HG03571 (cell line): ENCODE results near the gene PPT2.
"Not testable (repeated sequence)": the region's sequence is repeated elsewhere in the genome, so short reads cannot be mapped to it uniquely, and the experiment has no call there.

Experiments
- ATAC-seq: cut with Tn5 transposase; IDR thresholded peaks from one replicate; pipeline ENCODE4 v1.9.1; 2021; ENCODE audit not compliant: unreplicated experiment

PPT2 gene

DNA sequence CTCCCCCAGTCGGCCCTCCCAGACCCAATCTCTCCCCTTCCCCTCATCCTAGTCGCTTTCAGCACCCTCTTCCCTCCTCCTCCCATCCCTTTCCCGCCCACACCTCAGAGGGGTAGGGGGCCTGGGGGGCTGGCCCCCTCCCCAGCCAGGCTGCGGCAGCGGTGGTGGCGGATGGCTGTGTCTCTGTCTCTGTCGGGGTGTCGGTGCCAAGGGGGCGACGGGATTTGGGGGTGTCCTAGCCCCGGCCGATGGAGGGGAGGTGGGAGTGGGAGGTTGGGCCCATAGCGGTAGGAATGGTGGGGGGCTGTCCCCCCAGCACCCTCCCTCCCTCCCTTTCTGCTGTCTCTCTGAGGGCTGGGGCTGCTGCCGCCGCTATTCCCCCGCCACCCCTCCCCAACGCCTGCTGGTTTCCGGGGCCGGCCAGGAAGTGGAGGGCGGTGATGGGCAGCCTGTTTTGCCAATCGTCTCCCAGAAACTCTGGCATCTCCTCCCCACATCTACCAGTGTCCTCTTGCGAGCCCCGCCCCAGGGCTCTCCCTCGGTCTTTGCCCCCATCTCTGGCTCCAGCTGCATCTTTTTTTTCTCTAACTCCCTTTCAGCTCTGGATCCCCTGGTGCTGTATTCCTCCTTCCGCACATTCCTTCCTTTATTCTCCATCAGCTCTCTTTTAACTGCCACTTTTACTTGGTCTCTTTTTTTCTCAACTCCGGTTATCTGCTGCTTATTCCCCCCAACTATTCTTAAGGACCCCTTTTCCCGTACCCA lies 22.0 kb downstream of the PPT2 start, which contains the start of gene AGPAT1:
TSS of gene AGPAT1 (minus strand) at position 374 of the 765 bp plus-strand sequence. CDS start 4,588 bp downstream, outside the sequence.
- peak; percentile 31 for ATAC-seq

DNA sequence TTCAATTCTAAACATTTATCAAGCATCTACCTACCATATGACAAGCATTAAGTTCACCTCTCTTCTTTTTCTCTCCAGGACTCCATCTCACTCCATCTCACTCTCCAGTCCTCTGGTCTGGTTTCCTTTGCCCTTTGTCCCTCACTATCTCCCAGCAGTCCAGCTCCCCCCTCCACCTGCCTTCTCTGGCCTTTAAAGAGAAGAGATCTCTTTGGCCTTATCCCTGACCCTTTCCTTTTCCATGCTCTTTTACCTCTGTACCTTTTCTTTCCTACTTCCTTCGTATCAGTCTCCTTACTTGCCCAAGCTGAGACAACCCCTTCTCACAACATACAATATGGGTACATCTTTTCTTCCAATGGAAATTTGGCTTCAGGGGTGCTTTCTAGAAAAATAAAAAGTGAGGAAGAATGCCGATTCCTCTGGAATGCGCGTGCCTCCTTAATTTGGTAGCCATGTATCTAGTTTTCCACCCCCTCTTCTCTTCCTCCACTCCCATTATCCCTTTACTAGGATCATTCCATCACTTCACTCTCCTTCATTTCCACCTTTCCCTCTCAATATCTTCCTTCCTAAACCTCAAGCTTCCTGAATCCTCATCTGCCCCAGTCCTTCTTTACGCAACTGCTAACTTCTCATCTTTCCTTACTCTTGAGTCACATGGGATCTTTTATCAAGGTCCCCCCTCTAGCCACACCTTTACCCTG lies 22.7 kb downstream of the PPT2 start:
- no peak for ATAC-seq

DNA sequence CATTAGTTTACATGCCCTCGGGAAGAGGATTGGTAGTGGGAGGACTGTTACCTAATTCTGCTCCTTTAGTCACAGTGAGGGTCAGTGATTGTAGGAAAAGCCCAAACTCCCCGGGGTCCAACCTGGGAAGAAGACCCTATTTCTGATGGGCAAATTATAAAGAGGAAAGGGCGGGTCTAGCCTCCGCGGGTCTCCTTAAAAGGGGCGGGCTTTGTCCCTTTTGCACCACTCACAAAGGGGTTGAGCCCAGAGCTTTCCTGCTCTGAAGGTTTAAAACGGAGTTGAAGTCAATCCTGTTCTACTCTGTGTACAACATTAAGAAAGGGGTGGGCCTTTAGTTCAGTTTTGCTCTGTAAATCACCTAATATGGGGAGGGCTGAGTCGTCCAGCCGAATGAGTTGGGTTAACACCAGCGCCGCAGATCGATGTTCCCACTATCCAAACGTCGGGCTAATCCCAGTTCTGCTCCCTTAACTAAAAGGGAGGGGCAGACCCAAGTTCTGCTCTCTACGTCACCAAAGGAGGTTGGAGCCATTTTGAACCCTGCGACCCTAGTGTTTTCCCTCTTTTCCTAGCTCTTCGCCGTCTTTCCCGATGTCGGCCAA lies 23.3 kb downstream of the PPT2 start:
- no peak for ATAC-seq

DNA sequence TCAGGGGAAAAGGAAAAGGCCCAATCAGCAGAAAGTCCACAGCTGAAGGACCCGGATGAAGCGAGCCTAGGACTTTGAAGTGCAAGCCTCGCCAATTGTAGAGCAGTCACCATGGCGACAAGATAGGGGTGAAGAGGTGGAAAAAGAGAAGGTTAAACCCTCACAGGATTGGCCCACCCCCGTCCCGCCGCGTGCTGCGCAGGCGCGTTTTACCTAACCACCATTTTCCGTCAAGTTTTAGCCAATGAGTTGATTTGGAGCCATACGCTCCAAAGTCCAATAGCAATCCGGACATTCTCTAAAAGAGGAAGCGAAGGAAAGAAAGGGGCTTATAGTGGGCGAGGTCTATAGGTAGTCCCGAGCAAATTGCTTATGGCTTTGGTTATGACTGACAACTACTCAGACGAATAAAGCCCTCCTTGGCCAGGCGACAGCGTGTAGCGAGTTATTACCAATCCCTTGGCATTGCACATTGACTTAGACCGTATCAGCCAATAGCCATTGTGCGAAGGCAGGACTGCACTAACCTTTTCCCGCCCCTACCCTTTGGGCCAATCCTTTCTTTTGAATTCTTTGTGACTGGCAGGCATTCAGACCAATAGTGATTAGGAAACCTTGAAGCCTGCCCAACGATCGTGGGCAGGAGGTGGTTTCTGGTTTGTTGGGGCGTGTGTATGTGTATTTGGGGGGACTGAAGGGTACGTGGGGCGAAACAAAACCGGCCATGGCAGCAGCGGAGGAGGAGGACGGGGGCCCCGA lies 24.0 kb downstream of the PPT2 start, which contains the start of gene RNF5:
TSS of gene RNF5 (plus strand) at position 618 of the 759 bp plus-strand sequence. CDS start at position 725, 107 bp downstream.
- ATAC-seq = peak; percentile 66

DNA sequence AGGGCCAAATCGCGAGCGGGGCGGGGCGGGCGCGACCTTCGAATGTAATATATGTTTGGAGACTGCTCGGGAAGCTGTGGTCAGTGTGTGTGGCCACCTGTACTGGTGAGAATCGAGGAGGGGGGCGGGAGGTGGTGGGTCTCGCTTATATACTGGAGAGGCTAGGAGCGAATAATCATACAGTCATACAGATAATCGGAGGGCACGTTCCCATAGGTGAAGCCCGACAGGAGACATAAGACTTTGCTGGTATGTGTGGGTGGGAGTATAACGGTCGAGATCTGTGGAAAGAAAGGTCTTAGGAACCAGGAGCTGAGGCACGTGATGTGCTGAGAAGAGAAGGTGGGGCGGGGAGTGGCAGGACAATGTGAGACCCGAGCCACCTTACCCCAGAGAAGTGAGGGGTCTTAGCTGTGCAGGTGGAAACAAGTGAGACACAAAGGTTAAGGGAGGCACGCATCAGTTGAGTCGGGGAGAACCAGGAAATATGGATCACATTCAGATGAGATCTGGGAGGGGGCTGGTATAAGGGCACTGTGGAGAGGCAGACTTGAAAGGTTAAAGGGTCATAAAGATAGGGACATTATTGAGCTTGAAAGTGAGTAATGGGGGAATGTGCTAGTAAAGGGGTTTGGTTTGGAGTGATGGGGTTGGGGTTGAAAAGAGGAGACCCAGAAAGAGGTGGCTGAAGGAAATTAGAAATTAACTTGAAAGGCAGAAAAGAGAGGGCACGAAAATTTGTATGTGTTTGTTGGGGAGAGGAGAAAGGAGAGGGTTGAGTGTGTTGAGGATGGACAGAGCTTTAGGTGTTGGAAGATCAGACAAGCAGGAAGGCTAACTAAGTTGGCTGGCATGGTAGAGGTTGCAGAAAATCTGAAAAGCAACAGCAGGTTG lies 24.9 kb downstream of the PPT2 start:
- no peak for ATAC-seq

DNA sequence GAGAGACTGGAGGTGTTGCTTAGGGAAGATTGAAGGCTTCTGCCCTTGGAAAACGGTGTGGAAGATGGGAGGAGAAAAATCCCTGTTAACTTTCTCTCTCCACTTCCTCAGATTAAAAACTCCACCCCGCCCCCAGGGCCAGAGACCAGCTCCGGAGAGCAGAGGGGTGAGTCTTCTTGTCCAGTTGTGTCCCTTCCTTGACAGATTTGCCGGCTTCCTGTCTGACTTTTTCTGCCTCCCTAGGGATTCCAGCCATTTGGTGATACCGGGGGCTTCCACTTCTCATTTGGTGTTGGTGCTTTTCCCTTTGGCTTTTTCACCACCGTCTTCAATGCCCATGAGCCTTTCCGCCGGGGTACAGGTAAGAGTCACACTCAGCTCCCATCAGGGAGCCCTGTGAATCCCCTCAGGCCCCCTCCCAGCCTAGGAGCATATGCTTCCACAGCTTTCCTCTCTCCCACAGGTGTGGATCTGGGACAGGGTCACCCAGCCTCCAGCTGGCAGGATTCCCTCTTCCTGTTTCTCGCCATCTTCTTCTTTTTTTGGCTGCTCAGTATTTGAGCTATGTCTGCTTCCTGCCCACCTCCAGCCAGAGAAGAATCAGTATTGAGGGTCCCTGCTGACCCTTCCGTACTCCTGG lies 25.9 kb downstream of the PPT2 start:
- ATAC-seq = no peak

- ATAC-seq = no peak
Observed at GRCh38 chr6:32181148-32181702, 27.3 kb downstream of the PPT2 start.

- ATAC-seq = no peak
Observed at GRCh38 chr6:32181915-32182529, 28.1 kb downstream of the PPT2 start.

- ATAC-seq = no peak
Observed at GRCh38 chr6:32182555-32182981, 28.6 kb downstream of the PPT2 start.

GRCh38 chr6:32183030-32183429 lies 29.1 kb downstream of the PPT2 start:
- ATAC-seq = no peak

- no peak for ATAC-seq
Observed at GRCh38 chr6:32183483-32184083, 29.6 kb downstream of the PPT2 start.

DNA sequence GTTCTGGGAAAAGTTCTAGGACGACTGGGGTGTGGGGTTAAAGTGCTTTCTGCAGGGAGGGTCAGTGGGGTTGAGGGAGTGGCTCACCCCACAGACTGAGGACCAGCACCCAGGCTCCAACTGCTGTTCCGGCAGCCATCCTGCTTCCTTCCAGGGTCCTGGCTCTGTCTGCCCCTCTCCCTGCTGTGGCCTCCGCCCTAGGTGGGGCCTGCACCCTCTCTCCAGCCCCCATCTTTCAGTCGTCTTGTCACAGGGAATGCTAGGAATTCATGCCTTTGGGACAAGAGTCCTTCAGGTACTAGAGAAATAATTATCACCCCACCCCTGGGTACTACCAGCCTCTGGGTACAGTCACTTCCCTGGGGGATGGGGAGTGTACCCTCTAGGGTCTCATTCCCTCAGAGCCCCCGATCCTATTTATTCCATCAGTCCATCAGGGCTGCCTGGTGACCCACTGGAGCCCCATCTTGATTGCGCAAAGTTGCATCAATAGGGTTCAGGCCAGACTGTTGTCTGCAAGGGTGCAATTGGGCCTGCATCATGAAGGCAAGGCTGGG lies 30.2 kb downstream of the PPT2 start, which contains the start of gene AGER:
TSS of gene AGER (minus strand) at position 170 of the 557 bp plus-strand sequence. CDS start at position 139, 31 bp downstream.
- ATAC-seq = no peak

DNA sequence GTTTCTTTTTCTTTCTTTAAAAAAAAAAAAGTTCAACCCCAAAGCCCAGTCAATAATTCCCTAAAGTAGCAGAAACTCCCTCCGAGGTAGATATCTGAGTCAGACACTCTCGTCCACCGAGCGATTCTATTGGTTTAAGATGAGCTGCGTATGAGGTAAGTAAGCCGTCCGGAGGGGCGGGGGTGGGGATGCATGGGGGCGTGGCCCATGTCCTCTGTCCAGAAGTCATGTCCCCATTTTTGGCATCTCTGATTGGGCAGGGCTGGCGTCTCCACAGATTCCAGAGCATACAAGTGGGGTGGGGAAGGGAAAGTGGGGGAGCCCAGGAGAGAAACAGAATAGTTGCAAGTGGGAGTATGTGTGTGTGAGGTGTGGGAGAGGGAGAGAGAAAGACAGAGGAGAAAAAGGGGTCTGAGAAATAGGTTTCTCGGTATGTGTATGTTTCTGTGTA lies 31.8 kb downstream of the PPT2 start:
- ATAC-seq = not testable (repeated sequence)

- ATAC-seq = not testable (repeated sequence)
Observed at GRCh38 chr6:32186151-32186840, 32.4 kb downstream of the PPT2 start.

GRCh38 chr6:32187009-32187709 lies 33.2 kb downstream of the PPT2 start:
- ATAC-seq = no peak

DNA sequence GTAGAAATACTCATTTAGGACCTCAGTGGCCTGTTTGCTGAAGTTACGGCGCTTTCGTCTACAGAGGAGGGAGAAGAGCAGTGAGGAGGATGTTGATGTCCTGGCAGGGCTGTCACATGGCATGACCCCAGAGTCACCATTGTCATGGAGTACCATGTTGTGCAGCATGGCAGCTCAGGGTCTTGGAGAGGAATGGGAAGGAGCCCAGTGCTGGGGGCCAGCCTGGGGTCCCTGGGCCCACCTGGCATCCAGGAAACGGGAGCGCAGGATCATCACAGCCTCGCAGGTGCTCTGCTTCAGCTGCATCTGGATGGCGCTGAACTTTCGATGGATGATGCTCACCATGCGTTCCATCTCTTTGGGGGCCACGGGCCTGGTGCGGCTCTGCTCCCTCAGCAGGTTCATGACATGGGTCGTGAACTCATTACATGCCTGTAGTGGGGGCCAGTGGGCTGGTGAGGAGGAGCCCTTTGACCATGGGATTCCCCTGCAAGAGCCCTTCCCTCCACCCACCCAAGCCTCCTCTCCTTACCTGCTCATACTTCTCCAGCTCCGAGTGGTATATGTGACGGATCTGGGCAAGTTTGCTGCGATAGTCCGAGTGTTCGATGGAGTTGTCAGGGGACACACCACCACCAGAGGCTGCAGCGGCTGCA lies 33.9 kb downstream of the PPT2 start:
- ATAC-seq = not testable (repeated sequence)
